Urothelium cell line (cell line): ENCODE results near the gene CCDC13.

Experiments
- DNase-seq: peaks from one replicate; pipeline ENCODE4 v3.0.0; 2011; ENCODE audit warnings: low spot score, mixed read lengths
- FAIRE-seq: peaks from 2 replicates; lab custom pipeline; 2011; peaks lifted over from hg19 to GRCh38; lab: Jason Lieb, UNC

The CCDC13 gene

GRCh38 chr3:42799376-42799775 lies 26.3 kb upstream of the CCDC13 start:
- no peak for FAIRE-seq
- no peak for DNase-seq

GRCh38 chr3:42796332-42796885 lies 23.4 kb upstream of the CCDC13 start:
- DNase-seq (no peak), FAIRE-seq (no peak)

GRCh38 chr3:42795621-42796181 lies 22.6 kb upstream of the CCDC13 start:
- no peak for DNase-seq
- no peak for FAIRE-seq

- no peak for DNase-seq
- no peak for FAIRE-seq
Measured at GRCh38 chr3:42790714-42791229, 17.7 kb upstream of the CCDC13 start.

- FAIRE-seq (no peak), DNase-seq (no peak)
Measured at GRCh38 chr3:42786631-42787030, 13.6 kb upstream of the CCDC13 start.

- FAIRE-seq: no peak
- no peak for DNase-seq
Measured at GRCh38 chr3:42786212-42786611, 13.2 kb upstream of the CCDC13 start.

- peak; percentile 63 for DNase-seq
- FAIRE-seq: no peak
Measured at GRCh38 chr3:42780892-42781700, 8.0 kb upstream of the CCDC13 start.

GRCh38 chr3:42780398-42780797 lies 7.3 kb upstream of the CCDC13 start:
- FAIRE-seq (no peak), DNase-seq (no peak)

- FAIRE-seq: no peak
- no peak for DNase-seq
Measured at GRCh38 chr3:42778644-42779043, 5.6 kb upstream of the CCDC13 start.

GRCh38 chr3:42773409-42773751 lies 327 bp upstream of the CCDC13 start:
- FAIRE-seq: no peak
- no peak for DNase-seq

GRCh38 chr3:42771271-42771670 lies 1.8 kb downstream of the CCDC13 start:
- FAIRE-seq (no peak), DNase-seq (no peak)

GRCh38 chr3:42769477-42770131 lies 3.4 kb downstream of the CCDC13 start:
- FAIRE-seq: no peak

GRCh38 chr3:42764561-42765295 lies 8.3 kb downstream of the CCDC13 start:
- FAIRE-seq (no peak), DNase-seq (no peak)

More at GRCh38 chr3:42769477-42770131, 3.4 kb downstream of the CCDC13 start:
- no peak for DNase-seq

GRCh38 chr3:42764115-42764514 lies 8.9 kb downstream of the CCDC13 start:
- FAIRE-seq (no peak), DNase-seq (no peak)

GRCh38 chr3:42763021-42763420 lies 10.0 kb downstream of the CCDC13 start:
- FAIRE-seq (no peak), DNase-seq (no peak)

- DNase-seq (no peak), FAIRE-seq (no peak)
Measured at GRCh38 chr3:42762046-42762724, 10.9 kb downstream of the CCDC13 start.

- no peak for FAIRE-seq
- DNase-seq: no peak
Measured at GRCh38 chr3:42758126-42758525, 14.9 kb downstream of the CCDC13 start.

- DNase-seq (no peak), FAIRE-seq (no peak)
Measured at GRCh38 chr3:42756681-42757213, 16.3 kb downstream of the CCDC13 start.

- no peak for FAIRE-seq
Measured at GRCh38 chr3:42755681-42756578, 17.1 kb downstream of the CCDC13 start.

More at GRCh38 chr3:42755681-42756578, 17.1 kb downstream of the CCDC13 start:
- no peak for DNase-seq
